Skeletal muscle cell (primary cell): ENCODE measurements around the gene CLPSL2.

Experiments
- DNase-seq: peaks from one replicate; pipeline ENCODE4 v3.0.0-alpha.2; 2010; ENCODE audit warnings: low read depth
- H3K4me3 ChIP-seq: 2 replicates; pipeline ENCODE4 v1.5.1; 2011; ENCODE audit warnings: low read depth, mild to moderate bottlenecking, control low read depth, low read length, moderate library complexity

CLPSL2 gene

DNA sequence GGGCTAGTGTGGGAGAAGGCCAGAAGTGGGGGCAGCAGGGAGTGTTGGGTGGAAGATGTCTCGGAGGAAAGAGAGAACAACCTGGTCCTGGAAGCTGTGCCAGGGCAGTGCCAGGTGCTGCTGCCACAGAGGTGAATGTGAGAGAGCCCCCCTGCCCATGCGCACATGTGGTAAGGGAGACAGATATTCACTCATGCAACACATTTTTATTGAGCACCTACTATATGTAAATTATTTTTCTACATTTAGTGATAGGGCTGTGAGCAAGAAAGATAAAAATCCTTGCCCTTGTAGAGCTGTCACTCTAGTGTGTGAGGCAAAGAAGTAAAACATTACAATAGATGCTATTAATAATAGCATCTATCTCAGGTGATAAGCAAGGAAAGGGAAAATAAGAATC, 4.9 kb downstream of the CLPSL2 start:
- DNase-seq = no peak
- H3K4me3 ChIP-seq = no peak overlapping the region

DNA sequence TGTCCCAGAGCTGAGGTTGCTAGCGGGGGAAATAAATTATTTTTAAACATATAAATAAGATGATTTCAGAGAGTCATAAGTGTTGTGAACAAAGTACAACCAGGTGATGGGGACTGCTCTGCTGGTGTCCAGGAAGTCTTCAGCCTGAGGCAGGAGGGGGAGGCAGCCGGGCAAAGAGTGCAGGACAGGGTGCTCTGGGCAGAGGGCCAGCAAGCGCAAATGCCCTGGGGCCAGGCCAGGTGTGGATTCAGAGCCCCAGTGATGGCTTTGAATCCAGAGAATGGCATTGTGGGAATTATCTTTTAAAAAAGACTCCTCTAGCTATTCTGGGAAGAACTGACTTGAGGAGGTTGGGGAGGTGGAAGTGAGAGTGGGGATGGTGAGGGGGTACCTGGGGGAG, 6.0 kb downstream of the CLPSL2 start:
- DNase-seq = no peak

DNA sequence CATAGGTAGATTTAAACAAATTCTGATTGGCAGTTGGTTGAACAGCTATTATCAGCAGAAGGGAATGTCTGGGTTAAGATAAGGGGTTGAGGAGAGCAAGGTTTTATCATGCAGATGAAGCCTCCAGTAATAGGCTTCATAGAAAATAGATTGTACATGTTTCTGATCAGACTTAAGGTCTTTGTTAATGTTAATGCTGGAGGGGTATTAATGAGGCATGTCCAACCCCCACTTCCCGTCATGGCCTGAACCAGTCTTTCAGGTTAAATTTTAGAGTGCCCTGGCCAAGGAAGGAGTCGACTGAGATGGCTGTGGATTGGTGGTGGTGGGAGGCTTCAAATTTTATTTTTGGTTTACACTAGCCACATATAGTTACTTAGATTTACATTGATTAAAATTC, 7.8 kb downstream of the CLPSL2 start:
- H3K4me3 ChIP-seq = no peak overlapping the region
- DNase-seq = no peak

More for the DNA sequence above, 6.0 kb downstream of the CLPSL2 start:
- no peak overlapping the region for H3K4me3 ChIP-seq

DNA sequence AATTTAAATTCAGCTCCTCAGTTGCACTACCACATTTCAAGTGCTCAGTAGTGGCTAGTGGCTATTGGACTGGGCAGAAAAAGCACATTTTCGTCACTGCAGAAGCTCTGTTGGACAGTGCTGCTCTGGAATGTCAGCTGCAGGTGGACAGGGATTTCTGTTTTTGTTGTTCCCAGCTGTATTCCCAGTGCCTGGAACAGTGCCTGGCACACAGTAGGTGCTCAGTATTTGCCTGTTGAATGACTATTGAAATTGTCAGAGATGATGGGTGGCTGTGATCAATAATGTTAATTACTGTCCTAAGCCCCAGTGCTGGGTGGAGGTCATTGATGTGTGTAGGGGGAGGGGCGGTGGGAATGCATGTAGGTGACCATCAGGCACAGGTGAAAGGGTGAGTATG, 9.9 kb downstream of the CLPSL2 start:
- no peak for DNase-seq
- no peak overlapping the region for H3K4me3 ChIP-seq

DNA sequence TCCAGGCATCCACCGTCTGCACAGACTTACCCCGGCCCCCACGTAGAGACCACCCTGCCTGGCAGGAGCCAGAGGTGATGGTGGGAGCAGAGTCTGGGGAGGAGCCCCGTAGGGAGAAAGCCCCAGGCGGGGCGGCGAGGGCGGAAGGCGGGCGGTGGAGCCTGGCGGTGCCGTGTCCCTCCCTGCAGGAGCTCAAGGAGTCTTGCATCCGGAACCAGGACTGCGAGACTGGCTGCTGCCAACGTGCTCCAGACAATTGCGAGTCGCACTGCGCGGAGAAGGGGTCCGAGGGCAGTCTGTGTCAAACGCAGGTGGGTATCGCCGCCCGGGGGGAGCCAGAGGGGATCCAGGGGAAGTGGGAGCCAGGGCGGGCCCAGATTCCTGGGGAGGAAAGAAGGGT, 10.4 kb downstream of the CLPSL2 start:
- H3K4me3 ChIP-seq = no peak overlapping the region
- DNase-seq = no peak

DNA sequence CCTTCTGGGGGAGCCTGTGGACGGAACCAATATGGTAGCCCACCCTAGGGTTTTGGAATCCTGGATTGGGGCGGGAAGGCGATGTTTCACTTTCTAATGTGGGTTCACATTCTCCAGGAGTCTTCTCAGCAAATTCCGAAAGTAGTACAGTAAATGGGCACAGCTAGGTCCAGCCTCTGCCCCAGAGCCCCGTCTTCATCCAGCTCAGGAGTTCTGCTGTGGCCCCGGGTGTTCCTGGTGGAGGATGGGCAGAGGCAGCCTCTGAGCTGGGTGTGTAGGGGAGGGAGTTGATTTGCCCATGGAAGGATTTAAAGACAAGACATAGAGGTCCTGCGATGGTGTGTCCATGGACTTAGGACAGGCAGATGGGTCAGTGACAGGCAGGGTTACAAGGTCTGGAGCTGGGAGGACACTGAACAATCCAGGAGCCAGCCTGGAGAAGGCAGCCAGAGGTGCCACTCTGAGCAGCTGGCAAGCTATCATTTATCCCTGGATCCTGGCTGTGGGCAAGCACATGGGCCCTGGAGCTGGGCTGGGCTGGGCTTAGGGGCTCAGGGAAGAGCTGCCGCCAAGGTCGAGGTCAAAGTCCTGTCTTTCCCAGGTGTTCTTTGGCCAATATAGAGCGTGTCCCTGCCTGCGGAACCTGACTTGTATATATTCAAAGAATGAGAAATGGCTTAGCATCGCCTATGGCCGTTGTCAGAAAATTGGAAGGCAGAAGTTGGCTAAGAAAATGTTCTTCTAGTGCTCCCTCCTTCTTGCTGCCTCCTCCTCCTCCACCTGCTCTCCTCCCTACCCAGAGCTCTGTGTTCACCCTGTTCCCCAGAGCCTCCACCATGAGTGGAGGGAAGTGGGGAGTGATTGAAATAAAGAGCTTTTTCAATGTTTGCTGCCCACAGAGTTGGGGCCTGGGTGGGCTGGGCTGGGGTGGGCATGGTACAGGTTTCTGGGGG, 11.1 kb downstream of the CLPSL2 start:
- no peak overlapping the region for H3K4me3 ChIP-seq

DNA sequence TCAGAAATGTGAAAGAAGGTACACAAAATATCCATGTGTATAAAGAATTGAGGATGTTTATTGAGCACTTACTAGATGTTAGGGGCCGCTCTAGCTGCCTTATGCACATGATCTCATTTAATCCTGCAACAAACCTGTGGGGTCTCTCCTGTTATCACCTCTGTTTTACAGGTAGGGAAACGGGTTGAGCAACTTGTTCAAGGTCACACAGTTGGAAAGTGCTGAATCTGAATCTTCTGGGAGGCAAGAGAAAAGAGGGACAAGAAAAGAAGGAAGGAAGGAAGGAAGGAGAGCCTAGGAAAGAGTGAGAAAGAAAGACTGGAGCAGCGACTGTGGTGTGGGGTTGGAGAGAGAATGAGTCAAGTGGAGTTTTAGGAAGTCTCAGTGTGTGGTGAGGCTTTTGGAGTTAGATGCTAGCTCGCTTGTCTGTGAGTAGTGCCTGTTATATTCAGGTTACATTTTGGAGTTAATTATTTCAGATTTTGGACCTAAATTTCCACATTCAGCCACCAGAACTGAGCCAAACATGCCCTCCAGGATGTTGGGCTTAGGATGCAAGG, 12.1 kb downstream of the CLPSL2 start:
- DNase-seq = no peak
- no peak overlapping the region for H3K4me3 ChIP-seq

More for the DNA sequence above, 11.1 kb downstream of the CLPSL2 start:
- DNase-seq = no peak

DNA sequence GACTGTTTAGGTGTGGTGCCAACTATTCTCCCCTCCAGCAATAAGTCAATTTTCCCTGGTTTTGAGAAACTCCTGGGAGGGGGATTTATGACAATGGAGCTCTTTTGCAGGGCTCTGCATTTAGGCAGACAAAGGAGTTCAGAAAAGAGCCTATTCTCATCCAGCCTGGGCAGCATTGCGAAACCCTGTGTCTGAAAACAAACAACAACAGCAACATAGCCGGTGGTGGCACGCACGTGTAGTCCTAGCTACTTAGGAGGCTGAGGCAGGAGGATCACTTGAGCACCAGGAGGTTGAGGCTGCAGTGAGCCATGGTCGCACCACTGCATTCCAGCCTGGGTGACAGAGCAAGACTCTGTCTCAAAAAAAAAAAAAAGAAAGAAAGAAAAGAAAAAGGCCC, 14.3 kb downstream of the CLPSL2 start:
- H3K4me3 ChIP-seq = no peak overlapping the region
- DNase-seq = no peak

DNA sequence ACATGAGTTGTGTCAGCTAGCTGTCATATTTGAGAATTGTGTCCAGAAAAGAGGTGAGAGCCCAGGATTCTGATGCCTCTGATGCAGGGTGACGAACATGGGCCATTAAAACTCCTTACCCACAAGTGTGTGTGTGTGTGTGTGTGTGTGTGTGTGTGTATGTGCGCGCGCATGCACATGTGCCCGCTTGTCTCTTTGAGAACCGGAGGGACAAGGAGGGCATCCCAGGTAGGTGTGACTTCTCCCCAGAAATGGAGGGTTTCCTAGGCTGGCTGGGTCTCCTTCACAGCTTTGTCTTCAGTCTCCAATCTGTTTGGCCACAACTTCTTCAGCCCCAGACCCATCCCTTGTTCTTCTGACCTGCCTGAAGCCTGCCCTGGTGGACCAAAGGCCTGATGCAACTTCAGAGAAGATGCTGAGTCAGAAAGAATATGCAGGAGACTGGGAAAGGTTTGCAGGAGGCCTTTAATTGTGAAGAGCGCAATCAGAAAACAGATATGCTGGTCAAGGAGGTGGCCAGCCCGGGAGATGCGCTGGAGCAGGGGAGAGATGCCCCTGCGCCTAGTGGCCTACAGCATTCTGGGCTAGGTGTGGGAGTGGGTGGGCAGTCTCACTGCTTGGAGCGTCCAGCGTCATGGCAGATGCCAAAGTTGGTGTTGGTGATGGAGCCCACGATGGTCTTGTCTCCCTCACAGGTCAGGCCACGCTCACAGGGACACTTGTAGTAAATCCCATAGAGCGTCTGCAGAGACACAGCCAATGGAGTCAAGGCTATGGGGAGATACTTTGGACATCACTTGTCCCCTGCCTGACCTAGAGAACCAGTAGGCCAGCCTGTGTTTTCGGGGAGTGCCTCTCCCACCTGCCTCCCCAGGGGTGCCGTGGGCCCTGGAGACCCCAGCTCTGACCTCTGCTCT, 18.4 kb downstream of the CLPSL2 start:
- H3K4me3 ChIP-seq = no peak overlapping the region
- DNase-seq = no peak

DNA sequence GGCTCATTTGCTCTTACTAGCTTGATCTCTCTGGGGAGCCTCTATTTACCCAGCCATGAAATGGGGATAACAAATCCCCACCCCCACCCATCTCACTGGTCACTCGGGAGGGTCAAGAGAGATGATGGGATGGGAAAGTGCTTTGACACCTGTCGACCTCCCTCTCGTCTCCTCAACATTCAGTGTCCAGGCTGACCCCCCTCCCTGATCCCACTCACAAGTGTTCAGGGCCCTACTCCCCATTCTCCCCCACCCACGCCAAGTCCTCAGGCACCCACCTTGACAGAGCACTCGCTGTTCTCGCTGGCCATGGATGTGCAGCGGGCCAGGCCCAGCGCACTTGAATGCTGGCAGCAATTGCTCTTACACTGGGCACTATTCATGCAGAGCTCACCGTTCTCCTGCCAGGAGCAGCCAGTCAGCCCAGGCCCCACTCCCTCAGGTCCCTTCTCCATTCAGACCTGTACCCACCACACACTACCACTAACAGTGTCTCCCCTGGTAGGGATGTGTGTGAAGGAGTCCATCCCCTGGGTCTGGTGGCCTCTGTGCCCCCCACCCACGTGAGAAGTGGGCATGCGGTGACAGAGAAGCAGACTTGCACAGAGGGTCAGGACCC, 19.2 kb downstream of the CLPSL2 start:
- DNase-seq = no peak
- no peak overlapping the region for H3K4me3 ChIP-seq

DNA sequence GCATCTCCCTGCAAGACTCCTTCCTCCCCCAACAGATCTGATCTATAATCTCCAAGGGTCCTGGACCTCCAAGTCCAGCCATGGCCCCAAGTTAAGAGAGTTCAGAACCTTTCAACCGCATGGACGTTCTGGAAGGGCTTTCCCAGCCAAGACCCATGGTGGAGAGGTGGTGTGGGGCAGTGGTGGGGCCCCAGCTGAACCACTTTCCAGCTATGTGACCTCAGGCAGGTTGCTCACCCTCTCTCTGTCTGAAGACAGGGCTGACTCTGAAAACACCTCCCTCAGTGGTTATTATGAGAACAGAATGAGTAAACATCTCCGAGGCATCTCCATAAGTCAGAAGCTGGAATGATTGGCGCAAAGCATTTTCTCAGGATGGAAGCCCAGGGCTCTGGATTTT, 19.8 kb downstream of the CLPSL2 start:
- H3K4me3 ChIP-seq = no peak overlapping the region
- DNase-seq = no peak

DNA sequence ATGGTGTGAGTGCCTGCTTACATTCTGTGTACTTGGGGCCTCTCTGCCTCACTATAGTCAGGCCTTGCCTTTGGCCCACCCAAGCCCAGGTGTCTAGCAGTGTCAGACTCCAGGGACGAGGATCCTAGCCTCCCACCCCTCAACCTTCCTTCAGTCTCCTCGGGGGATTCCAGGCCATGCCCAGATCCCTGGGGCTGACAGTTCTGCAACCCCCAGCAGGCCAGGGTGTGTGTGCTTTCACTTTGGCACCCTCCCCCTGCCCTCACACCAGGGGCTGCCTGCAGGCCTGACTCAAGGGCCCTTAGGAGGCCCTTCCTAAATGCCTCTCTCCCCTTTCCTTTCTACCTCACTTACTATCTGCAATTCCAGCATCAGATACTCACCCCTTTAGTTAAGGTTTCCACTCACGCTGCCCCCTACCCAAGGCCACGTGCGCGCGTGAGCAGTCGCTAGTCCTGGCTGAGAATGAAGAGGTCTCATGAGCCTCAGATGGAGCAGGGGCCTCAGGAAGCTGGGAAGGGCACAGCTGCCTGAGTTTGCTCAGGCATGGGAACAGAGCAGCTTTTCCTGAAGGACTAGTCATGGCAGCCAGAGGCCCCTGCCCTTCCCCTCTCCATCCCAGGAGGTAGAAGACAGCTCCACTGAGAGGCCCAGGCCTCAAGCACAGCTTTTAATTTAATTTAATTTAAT, 21.6 kb downstream of the CLPSL2 start:
- no peak for DNase-seq
- H3K4me3 ChIP-seq = no peak overlapping the region

DNA sequence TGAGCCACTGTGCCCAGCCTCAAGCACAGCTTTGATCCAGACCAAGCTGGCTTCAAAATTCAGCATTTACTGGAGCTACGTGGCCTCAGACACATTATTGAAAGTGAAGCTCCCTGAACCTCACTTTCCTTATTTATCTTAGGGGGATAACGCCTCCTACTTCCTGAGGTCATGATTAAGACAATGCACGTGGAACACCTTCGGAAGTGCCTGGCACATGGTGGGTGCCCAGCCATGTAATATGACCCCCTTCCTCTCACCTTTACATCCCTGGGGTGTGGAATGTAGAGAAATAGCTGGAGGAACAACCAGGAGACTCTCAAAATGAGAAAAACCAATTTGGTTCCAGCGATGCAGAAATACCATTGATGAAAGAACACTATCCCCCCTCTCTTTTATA, 22.3 kb downstream of the CLPSL2 start:
- DNase-seq = no peak
- no peak overlapping the region for H3K4me3 ChIP-seq

DNA sequence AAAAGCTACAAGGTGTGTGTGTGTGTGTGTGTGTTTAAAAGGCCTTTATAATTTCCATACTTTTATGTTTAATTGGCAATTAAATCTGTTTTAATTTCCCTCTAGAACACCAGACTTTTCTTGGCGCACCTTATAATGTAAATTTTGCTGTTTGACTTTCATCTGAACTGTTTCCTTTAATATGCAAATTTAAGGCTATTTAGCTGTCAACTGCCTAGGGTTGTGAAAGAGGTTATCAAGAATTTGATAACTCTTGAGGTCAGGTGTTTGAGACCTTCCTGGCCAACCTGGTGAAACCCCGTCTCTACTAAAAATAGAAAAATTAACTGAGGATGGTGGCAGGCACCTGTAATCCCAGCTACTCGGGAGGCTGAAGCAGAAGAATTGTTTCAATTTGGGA, 24.8 kb downstream of the CLPSL2 start:
- no peak for DNase-seq
- no peak overlapping the region for H3K4me3 ChIP-seq

DNA sequence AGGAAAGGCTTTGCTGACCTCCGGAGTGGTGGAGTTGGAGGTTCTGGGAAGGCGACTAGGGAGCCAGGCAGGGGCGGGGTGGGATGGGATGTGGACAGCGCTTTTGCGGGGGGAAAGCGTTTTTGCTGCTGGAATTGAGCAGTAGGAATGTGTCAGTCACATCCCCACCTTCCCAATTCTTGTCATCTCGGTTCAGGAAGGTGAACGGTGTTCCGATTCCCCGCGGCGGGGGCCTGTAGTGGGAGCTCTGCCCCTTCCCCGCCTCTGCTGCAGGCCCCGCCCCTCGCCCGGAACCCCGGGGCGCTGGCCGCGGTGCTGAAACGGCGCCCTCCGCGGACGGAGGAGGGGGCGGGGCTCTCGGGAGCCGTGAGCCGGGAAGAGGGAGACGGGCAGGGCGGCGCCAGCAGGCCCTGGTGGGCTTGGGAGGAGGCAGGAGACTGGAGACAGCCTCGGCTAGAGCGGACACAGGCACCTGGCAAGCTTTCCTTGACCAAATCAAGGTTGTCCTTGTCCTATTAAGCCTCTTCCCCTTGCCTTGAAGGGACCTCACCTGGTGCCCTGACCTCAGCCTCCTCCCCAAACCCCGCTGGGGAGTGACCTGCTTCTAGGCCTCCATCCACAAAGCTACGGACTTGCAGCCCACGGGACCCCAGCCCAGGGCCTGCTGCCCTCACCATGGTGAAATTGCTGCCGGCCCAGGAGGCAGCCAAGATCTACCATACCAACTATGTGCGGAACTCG, 28.8 kb downstream of the CLPSL2 start, which contains the start of gene LHFPL5:
Gene LHFPL5, plus strand, starts transcription at position 357 of the 741 bp plus-strand sequence. Its CDS starts 319 bp downstream, at position 676.
- DNase-seq = no peak
- H3K4me3 ChIP-seq = peak within 1 kb of the TSS; percentile 25

DNA sequence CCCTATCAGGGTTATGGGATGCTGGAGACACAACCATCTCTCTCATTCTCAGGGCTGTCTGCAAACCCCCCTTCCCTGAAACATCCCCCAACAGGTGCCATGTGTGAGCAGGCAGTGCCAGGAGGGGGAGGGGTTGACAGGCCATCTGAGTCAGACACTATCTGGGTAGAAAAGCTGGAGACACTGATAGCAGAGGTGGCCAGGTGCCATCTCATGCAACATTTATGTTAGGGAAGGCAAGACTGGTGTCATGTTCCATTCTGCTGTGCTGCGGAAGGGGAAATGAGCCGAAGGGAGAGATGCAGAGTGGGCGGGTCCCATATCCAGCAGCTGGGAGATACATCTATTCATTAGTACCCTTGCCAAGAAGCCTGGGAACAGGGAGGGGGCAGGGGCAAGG, 32.3 kb downstream of the CLPSL2 start:
- DNase-seq = peak; percentile 12
- H3K4me3 ChIP-seq = no peak overlapping the region

DNA sequence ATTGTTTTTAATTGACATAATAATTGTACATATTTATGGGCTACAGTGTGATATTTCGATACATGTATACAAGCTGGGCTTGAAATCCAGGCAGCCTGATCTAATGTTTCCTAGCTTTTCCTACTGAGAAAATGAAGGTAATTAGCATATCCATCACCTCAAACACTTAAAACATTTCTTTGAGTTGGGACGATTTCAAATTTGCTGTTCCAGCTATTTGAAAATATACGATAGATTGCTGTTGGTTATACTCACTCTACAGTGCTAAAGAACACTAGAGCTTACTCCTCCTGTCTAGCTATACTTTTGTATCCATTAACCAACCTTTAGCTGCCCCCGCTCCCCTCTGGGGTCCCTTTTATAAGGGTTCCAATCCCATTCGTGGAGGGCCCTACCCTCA, 33.4 kb downstream of the CLPSL2 start:
- DNase-seq = no peak
- no peak overlapping the region for H3K4me3 ChIP-seq

DNA sequence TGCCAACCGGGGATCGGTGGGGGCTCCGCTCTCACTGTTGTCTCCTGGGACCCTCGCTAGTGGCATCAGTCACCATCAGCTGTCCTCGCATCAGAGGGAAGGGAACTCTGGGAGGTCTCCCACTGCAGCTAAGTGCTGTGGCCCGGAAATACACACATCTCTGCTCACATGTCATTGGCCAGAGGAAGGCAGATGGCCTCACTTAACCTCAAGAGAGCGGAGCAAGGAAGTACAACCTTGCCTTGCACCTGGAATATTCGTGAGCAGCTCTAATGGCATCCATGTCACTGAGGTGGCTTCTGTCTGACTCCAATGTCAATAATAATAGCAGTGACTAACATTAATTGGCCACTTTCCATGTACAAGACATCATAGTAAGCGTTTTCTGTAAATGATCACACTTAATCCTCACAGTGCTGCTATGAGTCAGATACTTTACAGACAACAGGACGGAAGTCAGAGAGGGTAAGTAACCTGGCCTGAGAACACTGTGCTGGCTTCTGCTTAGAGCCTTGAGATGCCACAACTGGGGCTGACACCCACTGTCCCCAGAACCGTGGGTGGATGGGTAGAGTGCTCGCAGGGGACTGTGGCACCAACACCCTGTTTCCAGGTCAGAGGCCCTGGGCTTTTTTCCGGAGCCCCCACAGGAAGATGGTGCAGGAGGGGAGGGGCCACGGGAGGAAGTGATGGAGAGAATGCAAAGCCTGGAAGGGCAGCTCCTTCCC, 34.7 kb downstream of the CLPSL2 start:
- no peak overlapping the region for H3K4me3 ChIP-seq
- DNase-seq = peak; percentile 49
